Measurements from ENCODE around the gene SCYGR6.
A peak's percentile ranks its signal among the peaks of the same experiment; 100 is the strongest.
"Not testable (repeated sequence)": the region's sequence is repeated elsewhere in the genome, so short reads cannot be mapped to it uniquely, and the experiment has no call there.

Gene SCYGR6

DNA sequence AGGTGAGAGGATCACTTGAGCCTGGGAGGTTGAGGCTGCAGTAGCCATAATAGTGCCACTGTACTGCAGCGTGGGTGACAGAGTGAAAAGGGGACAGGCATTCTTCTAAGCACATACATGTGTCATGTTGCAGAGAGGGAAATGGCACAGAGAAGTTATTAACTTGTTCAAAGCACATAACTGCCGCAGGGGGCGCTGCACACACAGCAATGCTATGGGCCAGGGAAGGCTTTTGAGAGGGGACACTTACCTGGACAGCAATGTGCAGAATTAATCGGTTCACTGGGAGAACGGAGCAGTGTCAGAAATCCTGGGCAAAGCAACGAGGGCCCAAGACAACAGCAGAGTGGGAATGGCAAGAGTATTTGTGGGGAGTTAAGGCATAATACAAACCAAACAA, 23.5 kb upstream of the SCYGR6 start:
- H3K27me3 ChIP-seq (ENCODE audit: insufficient read depth, low read length, poor library complexity): no peaks in the 10 kb centered on the region
- no peak overlapping the region for H2BK15ac ChIP-seq (replicated peaks; ENCODE audit: low read depth)
- H3K27ac ChIP-seq (ENCODE audit: low read depth, low read length): no peak overlapping the region
- H3K4me3 ChIP-seq (ENCODE audit: low read length): no peak overlapping the region
- no peaks in the 10 kb centered on the region for H3K79me1 ChIP-seq (ENCODE audit: low read length)
- WGBS (ENCODE audit: extremely low coverage, insufficient coverage, low lambda C conversion rate): no CpG with 5 or more reads among the region's 6 CpGs
- no peak overlapping the region for H4K5ac ChIP-seq (ENCODE audit: low read length)
- H3K23ac ChIP-seq (ENCODE audit: low read length): no peak overlapping the region
- H2AK5ac ChIP-seq (ENCODE audit: low read length): no peak overlapping the region
- H3K4ac ChIP-seq (ENCODE audit: low read depth, low read length): no peak overlapping the region
- no peak overlapping the region for H3K4me2 ChIP-seq (ENCODE audit: low read length)
- no peak overlapping the region for H3K9ac ChIP-seq (ENCODE audit: low read length)
- H3K36me3 ChIP-seq (ENCODE audit: control insufficient read depth, insufficient read depth, low read length): no peaks in the 10 kb centered on the region
- H3K56ac ChIP-seq (ENCODE audit: low read length): no peak overlapping the region
- H3K18ac ChIP-seq (ENCODE audit: low read length): no peak overlapping the region
- H4K8ac ChIP-seq (ENCODE audit: low read depth, low read length): no peak overlapping the region
- H3K4me1 ChIP-seq (ENCODE audit: control insufficient read depth, low read depth, low read length): no peaks in the 10 kb centered on the region
- peak; percentile 66 for DNase-seq
- H3K79me2 ChIP-seq (ENCODE audit: control insufficient read depth, insufficient read depth, low read length): no peaks in the 10 kb centered on the region
- H2BK120ac ChIP-seq (ENCODE audit: low read depth, low read length): no peak overlapping the region
- no peak overlapping the region for H2BK5ac ChIP-seq (ENCODE audit: low read length)

DNA sequence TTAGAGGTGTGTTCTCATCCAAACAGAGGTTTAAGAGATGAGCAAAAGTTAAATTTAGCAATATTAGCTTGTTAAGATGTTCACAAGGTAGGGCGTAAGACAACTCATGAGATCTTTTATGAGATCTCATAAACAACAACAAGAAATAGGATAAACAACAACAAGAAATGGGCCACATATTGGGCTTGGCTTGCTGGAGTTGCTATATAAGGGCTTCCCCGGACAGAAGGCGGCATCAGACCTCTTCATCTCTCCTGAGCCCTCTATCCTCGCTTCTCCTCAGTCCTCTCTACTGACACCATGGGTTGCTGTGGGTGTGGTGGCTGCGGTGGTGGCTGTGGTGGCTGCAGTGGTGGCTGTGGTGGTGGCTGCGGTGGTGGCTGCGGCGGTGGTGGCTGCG, 21.0 kb upstream of the SCYGR6 start, which contains the start of gene SCYGR8:
Gene SCYGR8, plus strand, starts transcription at position 301 of the 400 bp plus-strand sequence. Its CDS starts 0 bp downstream, at position 301.
- Histone ChIP-seq H2BK15ac (replicated peaks; ENCODE audit: low read depth) (no peak within 1 kb of the TSS), H3K27ac (ENCODE audit: low read depth, low read length) (no peak within 1 kb of the TSS), H3K56ac (ENCODE audit: low read length) (no peak within 1 kb of the TSS), H3K9ac (ENCODE audit: low read length) (no peak within 1 kb of the TSS), H2BK5ac (ENCODE audit: low read length) (no peak within 1 kb of the TSS), H3K4ac (ENCODE audit: low read depth, low read length) (no peak within 1 kb of the TSS), H4K8ac (ENCODE audit: low read depth, low read length) (no peak within 1 kb of the TSS), H2AK5ac (ENCODE audit: low read length) (no peak within 1 kb of the TSS), H3K27me3 (ENCODE audit: insufficient read depth, low read length, poor library complexity) (no peaks in the 10 kb centered on the region), H3K79me2 (ENCODE audit: control insufficient read depth, insufficient read depth, low read length) (no peaks in the 10 kb centered on the region), H3K18ac (ENCODE audit: low read length) (no peak within 1 kb of the TSS), H3K79me1 (ENCODE audit: low read length) (no peaks in the 10 kb centered on the region), H3K23ac (ENCODE audit: low read length) (no peak within 1 kb of the TSS), H3K36me3 (ENCODE audit: control insufficient read depth, insufficient read depth, low read length) (no peaks in the 10 kb centered on the region), H3K4me1 (ENCODE audit: control insufficient read depth, low read depth, low read length) (no peaks in the 10 kb centered on the region), H4K5ac (ENCODE audit: low read length) (no peak within 1 kb of the TSS), H3K4me2 (ENCODE audit: low read length) (no peak within 1 kb of the TSS), H2BK120ac (ENCODE audit: low read depth, low read length) (no peak within 1 kb of the TSS), H3K4me3 (ENCODE audit: low read length) (no peak within 1 kb of the TSS)
- DNase-seq: no peak
- WGBS (ENCODE audit: extremely low coverage, insufficient coverage, low lambda C conversion rate): no CpG with 5 or more reads among the region's 9 CpGs

DNA sequence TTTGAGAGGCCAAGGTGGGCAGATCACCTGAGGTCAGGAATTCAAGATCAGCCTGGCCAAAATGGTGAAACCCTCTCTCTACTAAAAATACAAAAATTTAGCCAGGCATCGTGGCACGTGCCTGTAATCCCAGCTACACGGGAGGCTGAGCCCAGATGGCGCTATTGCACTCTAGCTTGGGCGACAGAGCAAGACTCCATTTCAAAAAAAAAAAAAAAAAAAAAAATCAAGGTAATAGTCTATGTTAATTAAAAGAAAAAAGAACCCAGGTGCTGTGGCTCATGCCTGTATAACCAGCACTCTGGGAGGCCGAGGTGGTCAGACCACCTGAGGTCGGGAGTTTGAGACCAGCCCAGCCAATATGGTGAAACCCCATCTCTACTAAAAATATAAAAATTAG, 16.1 kb upstream of the SCYGR6 start:
- H3K36me3 ChIP-seq (ENCODE audit: control insufficient read depth, insufficient read depth, low read length); H2AK5ac ChIP-seq (ENCODE audit: low read length); H3K18ac ChIP-seq (ENCODE audit: low read length); H3K4me1 ChIP-seq (ENCODE audit: control insufficient read depth, low read depth, low read length); H2BK120ac ChIP-seq (ENCODE audit: low read depth, low read length); H3K27ac ChIP-seq (ENCODE audit: low read depth, low read length); H3K9ac ChIP-seq (ENCODE audit: low read length); H2BK5ac ChIP-seq (ENCODE audit: low read length); H3K4ac ChIP-seq (ENCODE audit: low read depth, low read length); H3K79me2 ChIP-seq (ENCODE audit: control insufficient read depth, insufficient read depth, low read length); H3K56ac ChIP-seq (ENCODE audit: low read length); H3K23ac ChIP-seq (ENCODE audit: low read length); H3K4me2 ChIP-seq (ENCODE audit: low read length); H3K27me3 ChIP-seq (ENCODE audit: insufficient read depth, low read length, poor library complexity); H3K79me1 ChIP-seq (ENCODE audit: low read length); H4K5ac ChIP-seq (ENCODE audit: low read length); H4K8ac ChIP-seq (ENCODE audit: low read depth, low read length); H2BK15ac ChIP-seq (replicated peaks; ENCODE audit: low read depth); H3K4me3 ChIP-seq (ENCODE audit: low read length): not testable (repeated sequence)
- DNase-seq: peak; percentile 55
- no CpG with 5 or more reads among the region's 7 CpGs for whole genome bisulfite sequencing (ENCODE audit: extremely low coverage, insufficient coverage, low lambda C conversion rate)

DNA sequence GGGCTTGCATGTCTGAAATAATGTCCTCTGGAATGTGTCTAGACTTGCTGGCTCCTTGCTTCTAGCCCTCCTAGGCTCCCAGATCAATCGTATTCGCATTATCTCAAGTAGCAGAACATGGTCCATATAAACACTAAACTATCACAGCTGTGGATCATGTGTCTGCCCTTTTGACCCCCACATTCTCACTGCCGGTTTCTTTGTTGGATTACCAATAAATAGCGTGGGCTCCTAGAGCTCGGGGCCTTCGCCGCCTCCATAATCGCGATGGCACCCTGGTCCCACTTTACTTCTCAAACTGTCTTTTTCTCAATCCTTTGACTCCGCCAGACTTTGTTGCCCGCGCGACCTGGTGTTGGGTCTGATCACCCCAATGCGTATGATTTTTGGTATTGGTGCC, 14.8 kb upstream of the SCYGR6 start:
- WGBS (ENCODE audit: extremely low coverage, insufficient coverage, low lambda C conversion rate): no CpG with 5 or more reads among the region's 14 CpGs

DNA sequence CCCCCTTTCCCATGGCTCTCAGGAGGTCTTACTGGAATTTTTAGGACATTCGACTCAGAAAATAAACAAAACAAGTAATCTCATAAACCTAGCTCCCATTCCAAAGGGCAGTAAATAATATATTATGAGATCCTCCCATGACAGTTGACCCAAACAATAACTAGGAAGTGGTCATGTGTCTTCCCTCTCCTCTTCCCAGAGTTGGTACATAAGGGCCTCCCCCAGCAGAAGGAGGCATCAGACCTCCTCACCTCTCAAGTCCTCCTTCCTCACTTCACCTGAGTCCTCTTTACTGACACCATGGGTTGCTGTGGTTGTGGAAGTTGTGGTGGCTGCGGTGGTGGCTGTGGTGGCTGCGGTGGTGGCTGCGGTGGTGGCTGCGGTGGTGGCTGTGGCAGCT, 3.5 kb upstream of the SCYGR6 start, which contains the start of gene SCYGR7:
Gene SCYGR7, plus strand, starts transcription at position 301 of the 400 bp plus-strand sequence. Its CDS starts 0 bp downstream, at position 301.
- Histone ChIP-seq H2BK15ac (replicated peaks; ENCODE audit: low read depth) (no peak within 1 kb of the TSS), H3K27me3 (ENCODE audit: insufficient read depth, low read length, poor library complexity) (no peaks in the 10 kb centered on the region), H2BK120ac (ENCODE audit: low read depth, low read length) (no peak within 1 kb of the TSS), H2BK5ac (ENCODE audit: low read length) (no peak within 1 kb of the TSS), H3K23ac (ENCODE audit: low read length) (no peak within 1 kb of the TSS), H3K79me1 (ENCODE audit: low read length) (no peaks in the 10 kb centered on the region), H4K5ac (ENCODE audit: low read length) (no peak within 1 kb of the TSS), H3K56ac (ENCODE audit: low read length) (no peak within 1 kb of the TSS), H3K4ac (ENCODE audit: low read depth, low read length) (no peak within 1 kb of the TSS), H3K79me2 (ENCODE audit: control insufficient read depth, insufficient read depth, low read length) (no peaks in the 10 kb centered on the region), H3K36me3 (ENCODE audit: control insufficient read depth, insufficient read depth, low read length) (no peaks in the 10 kb centered on the region), H2AK5ac (ENCODE audit: low read length) (no peak within 1 kb of the TSS), H4K8ac (ENCODE audit: low read depth, low read length) (no peak within 1 kb of the TSS), H3K4me3 (ENCODE audit: low read length) (no peak within 1 kb of the TSS), H3K27ac (ENCODE audit: low read depth, low read length) (no peak within 1 kb of the TSS), H3K9ac (ENCODE audit: low read length) (no peak within 1 kb of the TSS), H3K4me1 (ENCODE audit: control insufficient read depth, low read depth, low read length) (no peaks in the 10 kb centered on the region), H3K4me2 (ENCODE audit: low read length) (no peak within 1 kb of the TSS), H3K18ac (ENCODE audit: low read length) (no peak within 1 kb of the TSS)
- no CpG with 5 or more reads among the region's 5 CpGs for WGBS (ENCODE audit: extremely low coverage, insufficient coverage, low lambda C conversion rate)
- DNase-seq: no peak

More for the DNA sequence above, 14.8 kb upstream of the SCYGR6 start:
- no peak overlapping the region for H4K8ac ChIP-seq (ENCODE audit: low read depth, low read length)
- DNase-seq: peak; percentile 4
- no peak overlapping the region for H3K27ac ChIP-seq (ENCODE audit: low read depth, low read length)
- H3K4me2 ChIP-seq (ENCODE audit: low read length): no peak overlapping the region
- no peaks in the 10 kb centered on the region for H3K79me2 ChIP-seq (ENCODE audit: control insufficient read depth, insufficient read depth, low read length)
- peak overlapping the region; percentile 7 for H3K4ac ChIP-seq (ENCODE audit: low read depth, low read length)
- H3K23ac ChIP-seq (ENCODE audit: low read length): no peak overlapping the region
- H2BK5ac ChIP-seq (ENCODE audit: low read length): no peak overlapping the region
- H2BK15ac ChIP-seq (replicated peaks; ENCODE audit: low read depth): no peak overlapping the region
- H4K5ac ChIP-seq (ENCODE audit: low read length): no peak overlapping the region
- no peaks in the 10 kb centered on the region for H3K79me1 ChIP-seq (ENCODE audit: low read length)
- no peak overlapping the region for H3K56ac ChIP-seq (ENCODE audit: low read length)
- no peak overlapping the region for H3K4me3 ChIP-seq (ENCODE audit: low read length)
- H3K18ac ChIP-seq (ENCODE audit: low read length): no peak overlapping the region
- H3K4me1 ChIP-seq (ENCODE audit: control insufficient read depth, low read depth, low read length): no peaks in the 10 kb centered on the region
- H2BK120ac ChIP-seq (ENCODE audit: low read depth, low read length): no peak overlapping the region
- no peak overlapping the region for H3K9ac ChIP-seq (ENCODE audit: low read length)
- no peak overlapping the region for H2AK5ac ChIP-seq (ENCODE audit: low read length)
- no peaks in the 10 kb centered on the region for H3K36me3 ChIP-seq (ENCODE audit: control insufficient read depth, insufficient read depth, low read length)
- no peaks in the 10 kb centered on the region for H3K27me3 ChIP-seq (ENCODE audit: insufficient read depth, low read length, poor library complexity)

DNA sequence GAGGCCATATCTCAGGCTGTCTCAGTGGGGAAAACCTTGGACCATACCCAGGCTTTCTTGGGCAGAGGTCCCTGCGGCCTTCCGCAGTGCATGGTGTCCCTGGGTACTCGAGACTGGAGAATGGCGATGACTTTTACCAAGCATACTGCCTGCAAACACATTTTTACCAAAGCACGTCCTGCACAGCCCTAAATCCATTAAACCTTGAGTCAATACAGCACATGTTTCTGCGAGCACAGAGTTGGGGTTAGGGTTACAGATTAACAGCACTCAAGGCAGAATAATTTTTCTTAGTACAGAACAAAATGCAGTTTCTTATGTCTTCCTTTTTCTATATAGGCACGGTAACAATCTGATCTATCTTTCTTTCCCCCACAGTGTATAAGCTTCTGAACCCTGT, 1.7 kb downstream of the SCYGR6 start:
- not testable (repeated sequence) for H2AK5ac ChIP-seq (ENCODE audit: low read length); H3K4me2 ChIP-seq (ENCODE audit: low read length); H3K79me1 ChIP-seq (ENCODE audit: low read length); H2BK15ac ChIP-seq (replicated peaks; ENCODE audit: low read depth); H3K4me1 ChIP-seq (ENCODE audit: control insufficient read depth, low read depth, low read length); H3K36me3 ChIP-seq (ENCODE audit: control insufficient read depth, insufficient read depth, low read length); H3K9ac ChIP-seq (ENCODE audit: low read length); H3K4ac ChIP-seq (ENCODE audit: low read depth, low read length); H3K79me2 ChIP-seq (ENCODE audit: control insufficient read depth, insufficient read depth, low read length); H3K23ac ChIP-seq (ENCODE audit: low read length); H3K18ac ChIP-seq (ENCODE audit: low read length); DNase-seq; H3K4me3 ChIP-seq (ENCODE audit: low read length); H4K8ac ChIP-seq (ENCODE audit: low read depth, low read length); H3K56ac ChIP-seq (ENCODE audit: low read length); H4K5ac ChIP-seq (ENCODE audit: low read length); H2BK120ac ChIP-seq (ENCODE audit: low read depth, low read length); H2BK5ac ChIP-seq (ENCODE audit: low read length); H3K27me3 ChIP-seq (ENCODE audit: insufficient read depth, low read length, poor library complexity); H3K27ac ChIP-seq (ENCODE audit: low read depth, low read length)
- no CpG with 5 or more reads among the region's 7 CpGs for WGBS (ENCODE audit: extremely low coverage, insufficient coverage, low lambda C conversion rate)

All from mesendoderm (in vitro differentiated cells).